Stimulated activated CD8-positive, alpha-beta memory T cell treated with anti-CD3 and anti-CD28 coated beads, Interleukin-4, amount 100 ng/mL, for 48 hours (primary cell): Measurements from ENCODE around the gene ZNF593.

ENCODE experiments used
- DNase-seq: peaks from one replicate; pipeline ENCODE4 v3.0.0-alpha.2; 2020

ZNF593 gene

GRCh38 chr1:26169669-26170471 lies at the start of gene ZNF593:
Gene ZNF593, plus strand, starts transcription at chr1:26169908. Its CDS starts 76 bp downstream, at chr1:26169984.
- DNase-seq: peak; percentile 95

GRCh38 chr1:26121854-26122773 lies 47.6 kb upstream of the ZNF593 start:
- DNase-seq: no peak

GRCh38 chr1:26122988-26123973 lies 46.4 kb upstream of the ZNF593 start:
- DNase-seq: no peak

- DNase-seq: no peak
Observed at GRCh38 chr1:26124418-26125331, 45.0 kb upstream of the ZNF593 start.

GRCh38 chr1:26125382-26125781 lies 44.3 kb upstream of the ZNF593 start:
- no peak for DNase-seq

GRCh38 chr1:26125946-26126320 lies 43.8 kb upstream of the ZNF593 start:
- DNase-seq: no peak

- no peak for DNase-seq
Observed at GRCh38 chr1:26126321-26127084, 43.2 kb upstream of the ZNF593 start.

GRCh38 chr1:26127235-26128163 lies 42.2 kb upstream of the ZNF593 start:
- DNase-seq: no peak

- no peak for DNase-seq
Observed at GRCh38 chr1:26129778-26130177, 39.9 kb upstream of the ZNF593 start.

- DNase-seq: no peak
Observed at GRCh38 chr1:26130695-26131094, 39.0 kb upstream of the ZNF593 start.

GRCh38 chr1:26132128-26132833 lies 37.4 kb upstream of the ZNF593 start:
- no peak for DNase-seq

GRCh38 chr1:26132834-26133167 lies 36.9 kb upstream of the ZNF593 start:
- no peak for DNase-seq

- no peak for DNase-seq
Observed at GRCh38 chr1:26134466-26134865, 35.2 kb upstream of the ZNF593 start.

GRCh38 chr1:26138974-26139558 lies 30.6 kb upstream of the ZNF593 start:
- DNase-seq: no peak

GRCh38 chr1:26142159-26142558 lies 27.5 kb upstream of the ZNF593 start:
- no peak for DNase-seq

GRCh38 chr1:26145041-26145959 lies 24.4 kb upstream of the ZNF593 start:
- DNase-seq: peak; percentile 81

- no peak for DNase-seq
Observed at GRCh38 chr1:26145960-26146294, 23.8 kb upstream of the ZNF593 start.

- peak; percentile 11 for DNase-seq
Observed at GRCh38 chr1:26148887-26149286, 20.8 kb upstream of the ZNF593 start.
